Measurements from ENCODE around the gene PROCA1. TPM values are rescaled to one million over a fixed set of nuclear protein-coding genes. Genes with fewer than 3 reads are reported as not detected.

The PROCA1 gene
- total RNA-seq, 1 donor = 0.36 TPM

DNA sequence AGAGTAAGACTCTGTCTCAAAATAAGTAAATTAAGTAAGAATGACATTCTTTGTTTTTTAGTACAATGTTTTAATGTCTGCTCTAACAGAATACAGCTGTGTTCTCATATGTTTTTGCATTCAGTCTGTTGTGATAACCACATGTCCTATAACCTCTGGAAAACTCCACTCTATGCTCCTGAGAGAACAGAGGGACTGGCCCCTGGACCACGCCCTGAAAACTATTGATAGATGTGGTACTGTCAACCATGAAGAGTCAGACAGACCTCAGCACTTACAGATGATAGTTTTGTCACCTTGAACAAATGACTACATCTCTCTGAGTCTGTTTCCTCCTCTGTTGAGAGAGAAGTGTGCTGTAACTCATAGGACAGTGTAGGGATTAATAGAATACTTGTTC, 41.8 kb downstream of the PROCA1 start:
- H3K36me3 ChIP-seq (ENCODE audit: insufficient read depth, low read length) = peaks cover 63% of the 10 kb centered on the region
- H3K27ac ChIP-seq (ENCODE audit: low read depth, low read length) = no peak overlapping the region
- H3K4me2 ChIP-seq (ENCODE audit: insufficient read depth, low read length) = no peak overlapping the region
- H3K27me3 ChIP-seq (ENCODE audit: insufficient read depth, low read length) = no peaks in the 10 kb centered on the region
- H4K20me1 ChIP-seq (ENCODE audit: insufficient read depth, low read length) = peaks cover 45% of the 10 kb centered on the region
- peaks cover 66% of the 10 kb centered on the region for H3K79me2 ChIP-seq (ENCODE audit: insufficient read depth, low read length)
- H3K4me1 ChIP-seq (ENCODE audit: insufficient read depth, low read length) = no peaks in the 10 kb centered on the region
- no peak overlapping the region for H3K4me3 ChIP-seq (ENCODE audit: insufficient read depth, low read length)
- no peaks in the 10 kb centered on the region for H3K9me3 ChIP-seq (ENCODE audit: low read depth, low read length)
- DNase-seq (ENCODE audit: insufficient read length, low spot score, missing footprints) = no peak
- H2AFZ ChIP-seq (ENCODE audit: low read length) = no peak overlapping the region
- TF ChIP-seq, protein P1, sequence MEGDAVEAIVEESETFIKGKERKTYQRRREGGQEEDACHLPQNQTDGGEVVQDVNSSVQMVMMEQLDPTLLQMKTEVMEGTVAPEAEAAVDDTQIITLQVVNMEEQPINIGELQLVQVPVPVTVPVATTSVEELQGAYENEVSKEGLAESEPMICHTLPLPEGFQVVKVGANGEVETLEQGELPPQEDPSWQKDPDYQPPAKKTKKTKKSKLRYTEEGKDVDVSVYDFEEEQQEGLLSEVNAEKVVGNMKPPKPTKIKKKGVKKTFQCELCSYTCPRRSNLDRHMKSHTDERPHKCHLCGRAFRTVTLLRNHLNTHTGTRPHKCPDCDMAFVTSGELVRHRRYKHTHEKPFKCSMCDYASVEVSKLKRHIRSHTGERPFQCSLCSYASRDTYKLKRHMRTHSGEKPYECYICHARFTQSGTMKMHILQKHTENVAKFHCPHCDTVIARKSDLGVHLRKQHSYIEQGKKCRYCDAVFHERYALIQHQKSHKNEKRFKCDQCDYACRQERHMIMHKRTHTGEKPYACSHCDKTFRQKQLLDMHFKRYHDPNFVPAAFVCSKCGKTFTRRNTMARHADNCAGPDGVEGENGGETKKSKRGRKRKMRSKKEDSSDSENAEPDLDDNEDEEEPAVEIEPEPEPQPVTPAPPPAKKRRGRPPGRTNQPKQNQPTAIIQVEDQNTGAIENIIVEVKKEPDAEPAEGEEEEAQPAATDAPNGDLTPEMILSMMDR (IDR thresholded peaks at IDR 0.05; ENCODE audit: extremely low read depth, low read depth, low read length) = no peak

DNA sequence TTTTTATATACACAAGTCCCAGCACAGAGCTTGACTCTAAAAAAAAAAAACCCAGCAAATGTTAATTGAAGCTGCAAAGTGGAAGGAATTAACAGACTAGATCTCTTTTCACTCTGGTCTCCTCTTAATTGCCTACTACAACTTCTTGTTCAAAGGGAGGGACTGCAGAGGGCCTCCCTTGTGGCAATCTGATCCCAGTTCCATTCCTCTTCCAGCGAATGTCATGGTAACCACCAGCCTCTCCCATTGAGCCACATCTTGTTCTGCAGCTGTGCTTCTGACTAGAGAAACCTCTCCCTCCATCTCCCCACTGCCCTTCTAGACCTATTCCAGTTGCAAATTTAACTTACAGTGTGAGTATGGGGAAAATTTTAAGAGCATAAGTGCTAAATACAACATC, 43.8 kb downstream of the PROCA1 start:
- Histone ChIP-seq H3K4me3 (ENCODE audit: insufficient read depth, low read length) (no peak overlapping the region), H4K20me1 (ENCODE audit: insufficient read depth, low read length) (peaks cover 60% of the 10 kb centered on the region), H3K9me3 (ENCODE audit: low read depth, low read length) (no peaks in the 10 kb centered on the region), H3K27ac (ENCODE audit: low read depth, low read length) (no peak overlapping the region), H3K79me2 (ENCODE audit: insufficient read depth, low read length) (peaks cover 86% of the 10 kb centered on the region), H3K36me3 (ENCODE audit: insufficient read depth, low read length) (peaks cover 43% of the 10 kb centered on the region), H2AFZ (ENCODE audit: low read length) (no peak overlapping the region), H3K27me3 (ENCODE audit: insufficient read depth, low read length) (no peaks in the 10 kb centered on the region), H3K4me2 (ENCODE audit: insufficient read depth, low read length) (no peak overlapping the region), H3K4me1 (ENCODE audit: insufficient read depth, low read length) (peaks cover 10% of the 10 kb centered on the region)
- DNase-seq (ENCODE audit: insufficient read length, low spot score, missing footprints) = no peak
- TF ChIP-seq, protein P1 (IDR thresholded peaks at IDR 0.05; ENCODE audit: extremely low read depth, low read depth, low read length) = no peak

DNA sequence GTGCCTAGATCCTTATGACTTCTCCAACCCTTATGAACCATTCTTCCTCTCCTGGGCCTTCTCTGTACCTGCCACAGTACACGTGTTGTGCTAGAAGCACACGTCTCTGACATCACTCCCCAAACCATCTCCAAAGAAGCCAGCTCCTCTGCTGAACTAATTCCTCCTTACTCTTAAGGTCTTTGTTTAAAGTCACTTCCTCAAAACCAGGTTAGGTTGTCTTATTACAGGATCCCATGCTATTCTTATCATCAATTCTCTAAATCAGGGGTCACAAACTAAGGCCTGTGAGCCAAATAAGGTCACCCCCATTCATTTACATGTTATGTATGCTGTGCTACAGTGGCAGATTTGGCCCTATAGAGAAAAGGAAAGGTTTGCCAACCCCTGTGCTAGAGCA, 45.7 kb downstream of the PROCA1 start:
- TF ChIP-seq, protein P1 (IDR thresholded peaks at IDR 0.05; ENCODE audit: extremely low read depth, low read depth, low read length) = no peak
- Histone ChIP-seq H2AFZ (ENCODE audit: low read length) (no peak overlapping the region), H4K20me1 (ENCODE audit: insufficient read depth, low read length) (peaks cover 63% of the 10 kb centered on the region), H3K27ac (ENCODE audit: low read depth, low read length) (no peak overlapping the region), H3K36me3 (ENCODE audit: insufficient read depth, low read length) (peaks cover 29% of the 10 kb centered on the region), H3K27me3 (ENCODE audit: insufficient read depth, low read length) (no peaks in the 10 kb centered on the region), H3K9me3 (ENCODE audit: low read depth, low read length) (no peaks in the 10 kb centered on the region), H3K4me3 (ENCODE audit: insufficient read depth, low read length) (no peak overlapping the region), H3K4me2 (ENCODE audit: insufficient read depth, low read length) (no peak overlapping the region), H3K79me2 (ENCODE audit: insufficient read depth, low read length) (peaks cover 95% of the 10 kb centered on the region), H3K4me1 (ENCODE audit: insufficient read depth, low read length) (peaks cover 16% of the 10 kb centered on the region)
- no peak for DNase-seq (ENCODE audit: insufficient read length, low spot score, missing footprints)

DNA sequence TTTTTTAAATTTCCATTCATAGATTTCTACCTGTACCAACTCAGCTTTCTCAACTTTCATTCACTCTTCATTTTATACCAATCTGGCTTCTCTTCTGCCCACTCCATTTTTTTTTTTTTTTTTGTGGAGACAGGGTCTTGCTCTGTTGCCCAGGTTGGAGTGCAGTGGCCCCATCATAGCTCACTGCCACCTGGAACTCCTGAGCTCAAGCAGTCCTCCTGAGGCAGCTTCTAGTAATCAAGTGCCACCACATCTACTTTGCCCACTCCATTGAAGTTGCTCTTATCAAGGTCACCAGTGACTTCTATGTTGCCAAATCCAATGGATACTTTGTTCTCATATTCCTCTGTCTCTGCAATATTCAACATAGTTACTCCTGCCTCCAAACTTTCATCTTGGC, 48.0 kb downstream of the PROCA1 start:
- H3K9me3 ChIP-seq (ENCODE audit: low read depth, low read length) = no peaks in the 10 kb centered on the region
- TF ChIP-seq, protein P1 (IDR thresholded peaks at IDR 0.05; ENCODE audit: extremely low read depth, low read depth, low read length) = no peak
- peaks cover 18% of the 10 kb centered on the region for H3K36me3 ChIP-seq (ENCODE audit: insufficient read depth, low read length)
- no peak for DNase-seq (ENCODE audit: insufficient read length, low spot score, missing footprints)
- peaks cover 25% of the 10 kb centered on the region for H3K4me1 ChIP-seq (ENCODE audit: insufficient read depth, low read length)
- no peak overlapping the region for H2AFZ ChIP-seq (ENCODE audit: low read length)
- H3K27me3 ChIP-seq (ENCODE audit: insufficient read depth, low read length) = no peaks in the 10 kb centered on the region
- H3K4me2 ChIP-seq (ENCODE audit: insufficient read depth, low read length) = peak overlapping the region; percentile 93
- no peak overlapping the region for H3K4me3 ChIP-seq (ENCODE audit: insufficient read depth, low read length)
- H3K27ac ChIP-seq (ENCODE audit: low read depth, low read length) = peak overlapping the region; percentile 27
- peaks cover 55% of the 10 kb centered on the region for H4K20me1 ChIP-seq (ENCODE audit: insufficient read depth, low read length)
- peaks cover 92% of the 10 kb centered on the region for H3K79me2 ChIP-seq (ENCODE audit: insufficient read depth, low read length)

Measured in osteoblast (primary cell).